Epidermal melanocyte (primary cell): Measurements from ENCODE around the gene ERCC1.

Source experiments
- DNase-seq: peaks from one replicate; pipeline ENCODE4 v3.0.0; 2011; ENCODE audit warnings: low spot score; ENCODE audit not compliant: insufficient read length

ERCC1 gene

GRCh38 chr19:45406226-45407090 lies 17.3 kb downstream of the ERCC1 start, which contains the start of gene POLR1G:
Gene POLR1G (plus strand): TSS chr19:45406644. CDS start chr19:45406697, 53 bp downstream.
- DNase-seq: peak; percentile 93

GRCh38 chr19:45405435-45406225 lies 18.1 kb downstream of the ERCC1 start:
- DNase-seq: peak; percentile 91

GRCh38 chr19:45404557-45405434 lies 18.9 kb downstream of the ERCC1 start, which contains the start of gene PPP1R13L:
Gene PPP1R13L (minus strand): TSS chr19:45405069. CDS start chr19:45398318, 6,751 bp downstream.
- DNase-seq: peak; percentile 74

GRCh38 chr19:45403781-45404556 lies 19.7 kb downstream of the ERCC1 start:
- DNase-seq: no peak

GRCh38 chr19:45403272-45403671 lies 20.4 kb downstream of the ERCC1 start:
- DNase-seq: no peak

GRCh38 chr19:45402298-45403061 lies 21.2 kb downstream of the ERCC1 start:
- no peak for DNase-seq

GRCh38 chr19:45401815-45402214 lies 21.9 kb downstream of the ERCC1 start:
- DNase-seq: no peak

GRCh38 chr19:45400192-45400591 lies 23.5 kb downstream of the ERCC1 start:
- DNase-seq: no peak

GRCh38 chr19:45395821-45396617 lies 27.7 kb downstream of the ERCC1 start:
- DNase-seq: no peak

GRCh38 chr19:45391871-45392665 lies 31.6 kb downstream of the ERCC1 start:
- DNase-seq: no peak

- DNase-seq: no peak
These were observed 32.4 kb downstream of the ERCC1 start for GRCh38 chr19:45391346-45391745.

- no peak for DNase-seq
These were observed 38.1 kb downstream of the ERCC1 start for GRCh38 chr19:45385392-45386221.

GRCh38 chr19:45382426-45382825 lies 41.3 kb downstream of the ERCC1 start:
- DNase-seq: no peak

- no peak for DNase-seq
These were observed 43.6 kb downstream of the ERCC1 start for GRCh38 chr19:45380107-45380506.

- peak; percentile 51 for DNase-seq
These were observed 47.5 kb downstream of the ERCC1 start for GRCh38 chr19:45376045-45376724.

- peak; percentile 100 for DNase-seq
These were observed 53.1 kb downstream of the ERCC1 start, which contains the start of gene ERCC2 for GRCh38 chr19:45370410-45371204. Gene ERCC2 (minus strand): TSS chr19:45370573. CDS start chr19:45370540, 33 bp downstream.
